D341Med (cell line): ENCODE results near the gene PPP3R1.
"Not testable (repeated sequence)": the region's sequence is repeated elsewhere in the genome, so short reads cannot be mapped to it uniquely, and the experiment has no call there.

Source experiments
- DNase-seq: peaks from one replicate; pipeline ENCODE4 v3.0.0; 2012; ENCODE audit warnings: low spot score

The PPP3R1 gene

DNA sequence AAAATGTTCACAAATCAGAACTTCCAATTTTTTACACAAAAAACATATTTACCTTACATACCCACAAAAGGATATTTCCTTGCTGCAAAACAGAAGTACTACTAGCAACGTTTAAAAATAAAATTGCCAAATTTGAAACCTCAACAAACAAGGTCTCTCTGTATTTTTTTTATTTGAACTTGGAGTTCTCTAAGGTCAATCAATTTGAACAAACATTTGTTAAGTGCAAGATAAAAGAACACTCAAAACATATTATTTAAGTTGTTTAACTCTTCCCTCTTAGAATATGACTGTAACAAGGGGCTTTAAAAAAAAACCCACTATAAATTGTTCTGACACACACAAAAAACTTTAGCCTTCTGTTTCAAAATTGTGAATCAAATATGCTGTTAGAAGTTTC lies 65.0 kb downstream of the PPP3R1 start:
- DNase-seq, result no peak

DNA sequence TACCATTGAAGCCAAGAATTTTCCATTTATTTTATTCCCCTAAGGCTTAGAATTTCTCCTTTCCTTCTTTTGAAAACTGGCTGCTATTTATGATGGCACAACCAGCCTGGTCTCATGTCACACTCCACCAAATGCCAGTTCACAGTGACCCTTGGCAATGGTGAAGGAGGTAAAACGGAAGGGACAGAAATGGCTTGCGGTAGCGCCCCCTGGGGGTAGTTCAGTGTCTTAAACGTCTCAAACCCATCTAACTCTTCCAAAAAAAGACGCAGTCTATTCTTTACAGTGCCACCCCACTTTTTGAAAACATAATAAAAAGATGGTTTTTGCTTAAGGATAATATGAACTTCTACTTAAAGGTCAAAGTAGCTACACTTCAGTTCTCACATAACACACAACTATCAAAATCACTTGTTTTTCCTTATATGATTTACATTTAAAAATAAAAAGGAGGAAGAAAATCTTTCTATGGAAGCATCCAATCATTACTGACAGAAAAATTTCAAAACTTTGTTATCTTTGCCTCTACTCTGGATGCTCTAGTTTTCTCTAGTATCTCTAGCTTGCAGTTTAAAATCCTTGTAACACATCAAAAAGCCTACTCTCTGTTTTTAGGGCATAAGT lies 66.7 kb downstream of the PPP3R1 start:
- peak; percentile 57 for DNase-seq

DNA sequence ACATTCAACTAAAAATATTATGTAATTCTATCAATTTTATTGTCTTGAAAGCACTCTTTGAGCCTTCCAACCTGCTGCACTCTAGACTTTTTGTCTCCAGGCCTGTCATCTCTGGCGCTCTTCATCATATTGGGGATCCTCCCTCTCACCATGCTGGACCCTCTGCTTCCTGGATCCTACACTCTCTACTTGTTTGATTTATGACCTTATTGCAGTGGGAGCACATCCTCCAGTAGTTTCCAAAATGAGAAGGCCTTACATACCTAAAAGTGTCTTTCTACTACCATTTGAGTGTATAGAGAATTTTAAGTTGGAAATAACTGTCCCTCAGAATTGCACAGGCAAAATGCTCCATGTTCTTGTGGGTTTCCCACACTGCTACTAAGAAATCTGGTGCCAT lies 69.4 kb downstream of the PPP3R1 start:
- DNase-seq, result no peak

DNA sequence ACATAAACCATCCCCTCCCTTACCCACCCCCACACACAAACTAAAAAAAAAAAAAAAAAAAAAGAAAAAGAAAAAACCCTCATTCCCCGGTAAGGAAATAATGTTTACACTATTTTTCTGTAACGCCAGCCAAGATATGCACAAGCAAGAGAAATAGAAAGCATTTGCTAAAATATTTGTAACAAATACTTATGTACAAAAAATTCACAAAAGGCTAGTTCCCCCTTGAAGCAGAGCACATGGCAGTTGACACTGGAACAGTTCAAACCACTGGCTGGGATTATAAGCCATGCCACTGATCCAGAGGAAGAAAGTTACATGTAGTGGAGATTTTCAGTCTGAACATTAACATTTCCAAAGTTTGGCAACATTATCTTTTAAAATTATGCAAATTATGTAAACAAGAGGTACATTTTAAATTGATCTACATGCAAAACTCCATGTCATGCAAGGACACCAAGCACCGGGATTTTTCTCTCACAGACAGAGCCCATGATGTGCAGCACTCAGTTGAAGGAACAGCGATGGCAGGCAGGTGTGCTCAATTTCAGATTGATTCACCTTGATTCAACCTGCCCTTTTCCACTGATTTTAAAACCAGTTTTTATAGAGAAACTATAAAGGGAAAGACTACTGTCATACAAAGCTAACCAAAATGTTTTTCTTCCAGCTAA lies 73.2 kb downstream of the PPP3R1 start:
- no peak for DNase-seq

DNA sequence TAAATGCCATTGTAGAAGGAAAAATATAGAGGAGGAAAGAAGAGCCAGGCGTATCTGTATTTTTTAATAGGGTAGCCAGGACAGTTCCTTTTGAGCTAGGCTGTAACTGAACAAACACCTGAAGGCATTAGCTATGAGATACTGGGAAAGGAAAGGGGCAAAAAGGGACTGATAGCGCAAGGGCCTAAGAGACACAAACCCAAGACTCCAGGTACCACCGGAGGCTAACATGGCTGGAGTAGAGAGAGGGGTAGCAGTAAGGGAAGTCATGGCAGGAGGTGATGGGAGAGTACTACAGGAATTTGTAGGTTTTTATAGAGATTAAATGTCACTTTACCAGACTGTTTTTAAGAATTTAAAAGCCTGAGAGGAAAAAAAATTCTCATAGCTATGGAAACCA lies 73.9 kb downstream of the PPP3R1 start:
- DNase-seq, result no peak

DNA sequence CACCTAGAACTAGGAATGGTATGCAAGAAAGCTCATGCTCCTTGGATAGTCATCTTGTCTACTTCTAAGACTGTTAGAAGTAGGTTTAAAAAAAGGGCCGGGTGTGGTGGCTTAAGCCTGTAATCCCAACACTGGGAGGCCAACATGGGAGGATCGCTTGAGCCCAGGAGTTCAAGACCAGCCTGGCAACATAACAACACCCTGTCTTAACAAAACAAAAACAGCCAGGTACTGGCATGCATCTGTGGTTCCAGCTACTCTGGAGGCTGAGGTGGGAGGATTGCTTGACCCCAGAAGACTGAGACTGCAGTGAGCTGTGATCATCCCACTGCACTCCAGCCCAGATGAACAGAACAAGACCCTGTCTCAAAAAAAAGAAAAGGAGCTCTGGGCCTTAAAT lies 74.8 kb downstream of the PPP3R1 start:
- no peak for DNase-seq

DNA sequence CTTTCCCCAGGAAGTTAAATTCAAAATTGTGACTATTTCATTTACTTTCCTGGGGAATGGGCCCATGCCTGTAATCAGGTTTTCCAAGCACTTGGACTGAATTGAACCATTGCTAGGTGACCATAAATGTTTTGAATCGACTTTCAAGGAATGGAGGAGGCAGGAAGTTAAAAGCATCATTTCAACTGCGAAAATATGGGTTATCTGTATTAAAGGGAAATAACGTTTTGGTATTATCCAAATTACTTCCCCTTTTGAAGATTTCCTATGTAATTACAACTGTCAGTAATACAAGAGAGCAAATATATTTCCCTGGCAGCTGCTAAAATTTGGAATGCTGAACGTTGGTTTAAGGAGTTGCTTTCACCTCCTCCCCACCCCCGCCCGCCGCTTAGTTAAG lies 75.7 kb downstream of the PPP3R1 start:
- DNase-seq, result no peak

DNA sequence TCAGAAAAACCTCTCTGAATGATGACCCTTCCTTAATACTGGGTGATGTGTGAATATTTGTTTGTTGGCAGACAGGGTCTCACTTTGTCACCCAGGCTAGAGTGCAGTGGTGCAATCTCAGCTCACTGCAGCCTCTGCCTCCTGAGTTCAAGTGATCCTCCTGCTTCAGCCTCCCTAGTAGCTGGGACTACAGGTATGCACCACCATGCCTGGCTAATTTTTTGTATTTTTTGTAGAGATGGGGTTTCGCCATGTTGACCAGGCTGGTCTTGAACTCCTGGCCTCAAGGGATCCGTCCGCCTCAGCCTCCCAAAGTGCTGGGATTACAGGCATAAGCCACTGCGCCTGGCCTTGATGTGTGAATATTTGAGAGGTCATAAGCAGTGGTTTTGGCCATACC lies 77.1 kb downstream of the PPP3R1 start:
- DNase-seq, result not testable (repeated sequence)

DNA sequence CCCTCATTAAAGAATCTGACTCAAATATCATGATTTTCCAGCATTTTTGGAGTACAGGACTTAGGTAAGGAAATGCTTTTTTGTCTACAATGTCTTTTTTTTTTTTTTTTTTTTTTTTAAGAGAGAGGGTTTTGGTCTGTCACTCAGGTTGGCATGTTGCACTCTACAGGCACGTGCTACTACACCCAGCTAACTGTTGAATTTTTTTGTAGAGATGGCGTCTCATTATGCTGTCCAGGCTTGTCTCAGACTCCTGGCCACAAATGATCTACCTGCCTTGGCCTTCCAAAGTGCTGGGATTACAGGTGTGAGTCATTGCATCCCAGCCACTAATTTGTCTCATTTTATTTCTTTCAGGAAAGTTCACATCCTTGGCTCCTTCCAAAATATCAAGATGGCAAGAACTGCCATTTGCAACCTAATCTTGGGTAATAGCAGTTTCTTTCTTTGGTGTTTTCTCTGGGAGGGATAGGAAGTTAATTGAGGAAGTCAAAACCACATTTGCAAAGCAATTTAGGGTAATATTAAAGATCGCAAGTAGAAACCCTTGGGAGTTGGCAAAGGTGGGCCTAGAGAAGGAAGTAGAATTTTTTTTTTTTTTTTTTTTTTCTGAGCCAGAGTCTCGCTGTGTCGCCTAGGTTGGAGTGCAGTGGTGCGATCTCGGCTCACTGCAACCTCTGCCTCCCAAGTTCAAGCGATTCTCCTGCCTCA lies 79.2 kb downstream of the PPP3R1 start:
- DNase-seq, result no peak

DNA sequence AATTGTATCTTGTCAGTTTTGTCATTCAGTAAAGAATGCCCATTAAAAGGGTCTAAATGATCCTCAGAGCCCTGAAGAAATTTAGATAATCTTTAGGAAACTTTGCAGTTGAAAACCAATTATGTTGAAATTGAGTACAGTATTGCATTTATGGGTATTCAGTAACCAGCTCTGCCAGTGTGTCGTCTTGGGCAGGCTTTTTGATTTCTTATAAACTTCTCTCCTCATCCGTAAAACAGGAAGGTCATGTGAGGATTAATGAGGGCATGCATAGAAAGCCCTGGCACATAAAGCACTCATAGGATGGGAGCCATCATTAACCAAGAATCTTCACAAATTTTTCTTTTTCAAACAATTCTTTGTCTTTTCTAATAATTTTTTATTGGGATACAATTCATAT lies 79.8 kb downstream of the PPP3R1 start:
- no peak for DNase-seq

DNA sequence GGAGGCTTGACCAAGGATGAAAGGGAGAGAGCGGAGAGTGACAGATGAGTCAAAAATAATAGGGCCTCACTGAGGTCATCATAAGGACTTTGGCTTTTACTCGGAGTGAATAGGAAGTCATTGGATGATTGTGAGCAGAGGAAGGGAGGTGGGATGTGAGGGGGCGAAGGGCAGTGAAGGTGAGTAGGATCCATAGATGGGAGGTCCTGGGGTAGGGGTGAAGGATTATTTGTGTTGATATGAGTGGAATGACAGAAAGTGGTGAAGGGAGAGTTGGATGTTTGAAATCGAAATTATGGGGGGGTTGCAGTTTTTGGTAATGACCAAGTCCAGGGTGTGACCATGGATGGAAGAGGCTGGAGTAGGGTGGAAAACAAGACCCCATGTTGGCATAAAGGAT lies 80.6 kb downstream of the PPP3R1 start:
- DNase-seq, result no peak

DNA sequence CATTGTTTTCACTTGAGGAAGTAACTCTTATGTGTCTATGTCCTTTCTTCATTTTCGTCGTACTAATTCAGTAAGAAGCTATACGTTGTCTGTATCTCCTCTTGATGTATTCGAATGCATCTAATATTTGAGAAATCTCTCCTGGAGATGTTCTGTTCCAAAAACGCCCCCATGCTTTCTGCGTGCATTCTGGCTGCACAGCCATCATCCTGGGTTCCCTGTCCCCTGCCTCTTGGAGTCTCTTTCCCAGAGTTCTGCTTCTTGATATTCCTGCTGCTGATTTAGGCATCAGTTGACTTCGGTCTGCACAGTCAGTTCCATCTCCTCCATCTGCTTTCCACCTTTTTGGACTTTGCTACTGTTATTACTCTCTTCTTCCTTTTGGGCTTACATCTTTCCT lies 81.2 kb downstream of the PPP3R1 start:
- DNase-seq, result no peak

DNA sequence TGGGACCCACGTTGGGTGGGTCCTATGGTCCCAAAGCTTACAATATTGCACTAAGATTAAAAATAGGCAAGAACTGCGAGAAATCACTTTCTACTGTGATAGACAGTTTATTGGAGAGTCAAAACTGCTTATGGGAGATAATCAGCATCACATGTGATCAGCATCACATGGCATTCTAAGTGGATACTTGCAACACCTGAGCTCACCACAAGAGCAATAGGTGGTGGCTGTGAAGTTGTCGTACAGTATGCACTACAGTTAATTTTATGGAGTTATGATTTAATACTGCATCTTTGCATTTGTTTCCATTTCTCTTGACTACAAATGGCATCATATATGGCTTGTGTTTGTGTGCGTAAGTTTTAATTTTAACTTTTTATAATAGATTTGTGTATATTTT lies 83.0 kb downstream of the PPP3R1 start:
- no peak for DNase-seq

DNA sequence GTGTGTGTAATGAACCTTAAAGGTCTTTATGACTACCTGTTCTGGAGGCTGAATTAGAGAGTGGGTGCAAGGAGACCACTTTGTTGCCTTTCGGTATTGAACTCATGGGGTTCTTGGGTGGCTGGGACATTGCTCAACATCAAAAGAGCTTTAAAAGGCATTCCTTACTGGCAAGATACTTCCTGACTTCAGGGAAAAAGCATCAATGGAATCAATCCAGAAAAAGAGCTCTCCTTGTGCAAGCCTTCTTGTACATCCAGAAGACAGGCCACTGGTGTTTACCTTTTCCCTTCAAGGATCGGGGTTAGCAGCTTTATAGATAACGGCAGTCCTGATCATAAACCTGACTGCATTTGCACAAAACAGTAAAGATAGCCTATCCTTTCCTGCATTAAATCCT lies 85.1 kb downstream of the PPP3R1 start:
- DNase-seq, result no peak

DNA sequence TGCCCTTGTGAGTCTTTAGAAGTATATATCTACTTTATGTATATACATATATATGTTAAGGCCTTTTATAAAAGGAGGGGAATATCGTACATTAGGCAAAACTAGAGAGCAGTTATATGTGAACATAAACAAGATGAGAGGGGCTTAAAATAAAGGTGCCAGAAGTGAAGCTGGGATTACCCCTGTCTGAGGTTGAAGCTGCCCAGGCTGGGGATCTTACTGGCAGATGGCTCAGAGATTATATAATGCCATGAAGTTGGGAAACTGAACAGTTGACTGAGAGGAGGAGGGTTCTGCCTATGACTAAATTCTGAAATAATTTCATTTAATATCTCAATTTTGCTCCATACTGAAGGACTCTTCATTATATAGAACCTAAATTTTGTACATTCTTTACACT lies 88.7 kb downstream of the PPP3R1 start:
- peak; percentile 70 for DNase-seq

DNA sequence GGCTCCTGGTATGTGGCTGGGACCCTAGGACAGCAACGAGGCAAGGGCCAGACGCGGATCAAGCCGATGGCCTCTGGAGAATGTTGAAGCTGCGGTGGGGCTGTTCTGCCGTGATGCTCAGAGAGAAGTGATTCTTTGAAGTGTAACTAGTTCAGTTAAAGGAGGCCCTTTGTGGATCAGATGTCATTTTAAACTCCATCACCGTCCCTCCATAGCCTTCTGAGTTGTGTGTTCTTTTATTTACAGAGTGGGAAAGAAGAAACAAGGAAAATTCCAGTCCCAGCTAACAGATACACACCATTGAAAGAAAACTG lies 94.2 kb downstream of the PPP3R1 start:
- no peak for DNase-seq

DNA sequence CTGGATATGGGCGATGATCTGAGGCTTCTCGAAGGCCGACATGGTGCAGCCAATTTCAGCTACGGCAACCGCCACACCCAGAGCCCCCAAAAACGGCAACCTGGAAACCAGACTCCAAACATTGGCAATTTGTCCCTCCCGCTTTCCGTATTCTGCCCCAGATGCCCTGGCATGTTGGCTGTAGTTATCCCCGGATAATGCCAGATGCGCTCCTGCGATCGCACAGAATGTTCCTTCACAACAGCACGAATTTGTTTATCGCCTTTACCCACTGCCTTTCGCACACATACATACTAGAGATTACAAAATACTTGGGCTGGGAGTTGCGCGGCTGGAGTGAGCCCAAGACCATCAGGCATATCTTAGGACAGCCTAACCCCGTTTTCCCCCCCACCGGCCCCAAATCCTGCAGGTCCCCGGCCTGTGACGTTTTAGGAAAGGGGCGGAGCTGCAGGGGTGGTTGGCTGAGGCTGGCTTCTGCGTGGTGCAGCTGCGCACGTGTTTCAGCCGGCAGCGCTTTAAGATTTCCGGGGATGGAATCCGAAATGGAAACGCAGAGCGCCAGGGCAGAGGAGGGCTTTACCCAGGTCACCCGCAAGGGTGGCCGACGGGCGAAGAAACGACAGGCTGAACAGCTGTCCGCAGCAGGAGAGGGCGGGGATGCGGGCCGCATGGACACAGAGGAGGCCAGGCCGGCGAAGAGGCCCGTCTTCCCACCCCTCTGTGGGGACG lies 94.8 kb downstream of the PPP3R1 start, which contains the start of gene PNO1:
Gene PNO1 (plus strand): TSS at position 487 of the 732 bp plus-strand sequence. CDS start 47 bp downstream, at position 534.
- DNase-seq, result peak; percentile 95

DNA sequence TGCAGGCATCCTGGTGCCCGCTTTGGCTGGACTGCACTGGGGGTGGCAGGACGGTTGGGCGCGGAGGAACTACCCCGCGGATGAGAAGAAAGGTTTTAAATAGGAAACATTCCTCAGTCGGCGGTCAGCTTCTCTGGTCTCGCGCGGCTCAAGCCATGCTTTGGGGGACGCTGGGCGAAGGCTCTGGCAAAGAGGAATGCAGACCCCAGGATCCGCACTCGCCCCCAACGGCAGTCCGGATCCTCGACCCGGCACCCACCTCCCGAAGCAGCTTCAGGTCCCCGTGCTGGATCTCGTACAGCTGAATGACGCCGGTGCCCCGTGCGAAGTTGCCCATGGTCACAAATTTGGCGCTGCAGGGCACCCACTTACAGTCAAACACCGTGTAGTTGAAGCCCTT lies 95.3 kb downstream of the PPP3R1 start:
- peak; percentile 69 for DNase-seq

DNA sequence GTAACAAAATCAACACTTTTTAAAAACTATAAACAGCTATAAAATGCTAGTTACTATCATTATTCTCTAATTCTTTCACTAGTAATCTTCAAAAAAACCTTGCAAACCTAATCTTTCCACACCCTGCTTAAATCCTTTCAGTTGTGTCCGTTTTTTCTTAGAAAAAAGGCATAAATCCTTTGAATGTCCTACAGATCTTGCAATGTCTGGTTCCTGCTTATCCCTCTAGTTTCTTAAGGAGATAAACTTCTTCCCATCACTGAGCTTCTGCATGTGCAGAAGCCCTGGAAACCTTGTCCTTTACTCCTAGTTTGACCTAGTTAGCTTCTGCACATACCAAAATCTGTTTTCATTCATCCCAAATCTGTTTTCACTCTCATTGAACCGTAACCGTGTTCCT lies 95.9 kb downstream of the PPP3R1 start:
- DNase-seq, result no peak

DNA sequence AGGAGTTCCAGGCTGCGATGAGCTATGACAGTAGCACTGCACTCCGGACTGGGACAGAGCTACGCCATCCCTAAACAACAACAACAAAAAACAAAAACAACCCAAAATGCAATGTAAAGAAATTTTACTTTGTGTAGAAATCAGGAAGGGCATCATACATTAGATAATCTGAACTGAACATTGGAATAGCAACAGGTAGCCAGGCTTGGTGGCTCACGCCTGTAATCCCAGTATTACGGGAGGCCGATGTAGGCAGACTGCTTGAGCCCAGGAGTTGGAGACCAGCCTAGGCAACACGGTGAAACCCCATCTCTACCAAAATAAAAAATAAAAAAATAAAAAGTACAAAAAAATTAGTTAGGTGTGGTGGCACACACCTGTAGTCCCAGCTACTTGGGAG lies 96.7 kb downstream of the PPP3R1 start:
- no peak for DNase-seq

DNA sequence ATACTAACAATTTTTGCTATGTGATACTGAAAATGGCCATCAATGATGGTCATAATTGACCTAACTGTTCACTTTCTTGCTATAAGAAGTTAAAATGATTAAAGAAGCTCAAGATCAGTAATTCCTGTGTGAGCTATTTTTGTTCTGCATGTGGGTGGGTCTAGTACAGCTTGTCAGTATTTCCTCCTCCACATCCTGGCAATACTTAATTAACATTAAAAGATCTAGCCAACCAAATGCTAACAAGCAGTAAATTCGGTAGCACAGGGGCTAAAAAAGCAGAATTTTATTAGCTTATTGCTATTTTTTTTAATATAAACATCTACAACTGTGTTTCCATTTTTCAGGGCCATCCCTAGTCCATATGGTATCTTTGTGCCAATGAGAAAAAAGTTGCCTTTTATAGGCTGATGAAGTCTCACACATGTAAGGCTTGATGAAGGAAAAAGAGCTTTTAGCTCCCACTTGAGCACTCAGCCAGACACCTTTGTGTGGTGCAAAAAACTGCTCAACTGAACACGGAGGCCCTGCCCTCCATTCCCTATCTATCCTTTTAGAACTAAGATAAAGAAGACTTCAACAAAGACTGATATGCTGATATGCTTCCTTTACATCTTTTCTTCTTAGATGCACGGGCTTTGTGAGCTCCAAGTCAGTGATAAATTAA lies 99.5 kb downstream of the PPP3R1 start:
- DNase-seq, result no peak

DNA sequence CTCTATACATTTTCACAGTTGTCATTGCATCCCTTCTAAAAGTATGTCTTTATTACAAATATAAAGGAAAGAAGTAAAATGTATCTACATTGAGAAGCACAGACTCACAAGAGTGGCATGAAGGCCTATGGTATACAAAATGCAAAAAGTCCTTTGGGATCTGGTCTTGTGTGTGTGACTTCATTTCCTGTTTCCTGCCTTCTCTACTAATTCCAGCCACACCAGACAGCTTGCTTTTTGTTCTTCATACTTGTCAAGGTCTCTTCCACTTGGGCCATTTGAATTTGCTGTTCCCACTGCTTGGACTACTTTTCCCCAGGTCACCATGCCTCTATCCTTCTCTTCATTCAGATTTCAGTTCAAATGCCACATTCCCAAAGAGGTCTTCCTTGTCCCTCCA lies 101.3 kb downstream of the PPP3R1 start:
- DNase-seq, result no peak
